Hematopoietic multipotent progenitor cell treated with erythropoietin and hydrocortisone succinate and interleukin-3 and kit ligand, for 4 days (in vitro differentiated cells): Measurements from ENCODE around the gene BICD2.
A peak's percentile ranks its signal among the peaks of the same experiment; 100 is the strongest.
"Not testable (repeated sequence)": the region's sequence is repeated elsewhere in the genome, so short reads cannot be mapped to it uniquely, and the experiment has no call there.

ENCODE experiments used
- DNase-seq: peaks from one replicate; pipeline ENCODE4 v3.0.0-alpha.2; 2015

BICD2 gene

GRCh38 chr9:92764381-92764987, at the start of gene BICD2:
Gene BICD2, minus strand, starts transcription at chr9:92764833. Its CDS starts 89 bp downstream, at chr9:92764744.
- DNase-seq = no peak

GRCh38 chr9:92809629-92810326, 45.1 kb upstream of the BICD2 start:
- DNase-seq = not testable (repeated sequence)

GRCh38 chr9:92808726-92809451, 44.3 kb upstream of the BICD2 start:
- DNase-seq = peak; percentile 77

- DNase-seq = peak; percentile 10
Measured at GRCh38 chr9:92807757-92808725, 43.4 kb upstream of the BICD2 start.

- DNase-seq = peak; percentile 10
Measured at GRCh38 chr9:92807031-92807756, 42.6 kb upstream of the BICD2 start.

GRCh38 chr9:92804727-92805126, 40.1 kb upstream of the BICD2 start:
- DNase-seq = no peak

- DNase-seq = no peak
Measured at GRCh38 chr9:92798358-92798757, 33.7 kb upstream of the BICD2 start.

GRCh38 chr9:92796337-92796804, 31.7 kb upstream of the BICD2 start:
- not testable (repeated sequence) for DNase-seq

- no peak for DNase-seq
Measured at GRCh38 chr9:92795598-92796336, 31.1 kb upstream of the BICD2 start.

GRCh38 chr9:92795000-92795399, 30.4 kb upstream of the BICD2 start:
- no peak for DNase-seq

GRCh38 chr9:92794426-92794825, 29.8 kb upstream of the BICD2 start:
- no peak for DNase-seq

- DNase-seq = peak; percentile 89
Measured at GRCh38 chr9:92790542-92791527, 26.2 kb upstream of the BICD2 start.

GRCh38 chr9:92786298-92786697, 21.7 kb upstream of the BICD2 start:
- DNase-seq = no peak

- no peak for DNase-seq
Measured at GRCh38 chr9:92781899-92782298, 17.3 kb upstream of the BICD2 start.

GRCh38 chr9:92780206-92780605, 15.6 kb upstream of the BICD2 start:
- DNase-seq = no peak

GRCh38 chr9:92775466-92775865, 10.8 kb upstream of the BICD2 start:
- no peak for DNase-seq

GRCh38 chr9:92774274-92774673, 9.6 kb upstream of the BICD2 start:
- no peak for DNase-seq

GRCh38 chr9:92773810-92774209, 9.2 kb upstream of the BICD2 start:
- no peak for DNase-seq

- no peak for DNase-seq
Measured at GRCh38 chr9:92771309-92771708, 6.7 kb upstream of the BICD2 start.
